ENCODE data around the gene TBC1D8.

GRCh38 chr2:101140237-101140636, 10.9 kb downstream of the TBC1D8 start:
- TF ChIP-seq CTCF (IDR thresholded peaks at IDR 0.05): no peak
- no peak for TF ChIP-seq POLR2AphosphoS5 (IDR thresholded peaks at IDR 0.05)

Measured in prostate gland (tissue), 2 donors.